Stimulated activated CD4-positive, alpha-beta T cell treated with anti-CD3 and anti-CD28 coated beads, TNF-alpha, amount 100 ng/mL, for 24 hours (primary cell): ENCODE measurements around the gene PKNOX1.
"Not testable (repeated sequence)": the region's sequence is repeated elsewhere in the genome, so short reads cannot be mapped to it uniquely, and the experiment has no call there.

Experiments
- DNase-seq, 3 experiments: peaks; one replicate each; pipeline ENCODE4 v3.0.0-alpha.2; 2020; ENCODE audit warnings: low read depth in 3 of 3

PKNOX1 gene

GRCh38 chr21:42983869-42984268 lies 9.5 kb downstream of the PKNOX1 start:
- no peak for DNase-seq

GRCh38 chr21:42986125-42986783 lies 11.9 kb downstream of the PKNOX1 start:
- no peak for DNase-seq

DNA sequence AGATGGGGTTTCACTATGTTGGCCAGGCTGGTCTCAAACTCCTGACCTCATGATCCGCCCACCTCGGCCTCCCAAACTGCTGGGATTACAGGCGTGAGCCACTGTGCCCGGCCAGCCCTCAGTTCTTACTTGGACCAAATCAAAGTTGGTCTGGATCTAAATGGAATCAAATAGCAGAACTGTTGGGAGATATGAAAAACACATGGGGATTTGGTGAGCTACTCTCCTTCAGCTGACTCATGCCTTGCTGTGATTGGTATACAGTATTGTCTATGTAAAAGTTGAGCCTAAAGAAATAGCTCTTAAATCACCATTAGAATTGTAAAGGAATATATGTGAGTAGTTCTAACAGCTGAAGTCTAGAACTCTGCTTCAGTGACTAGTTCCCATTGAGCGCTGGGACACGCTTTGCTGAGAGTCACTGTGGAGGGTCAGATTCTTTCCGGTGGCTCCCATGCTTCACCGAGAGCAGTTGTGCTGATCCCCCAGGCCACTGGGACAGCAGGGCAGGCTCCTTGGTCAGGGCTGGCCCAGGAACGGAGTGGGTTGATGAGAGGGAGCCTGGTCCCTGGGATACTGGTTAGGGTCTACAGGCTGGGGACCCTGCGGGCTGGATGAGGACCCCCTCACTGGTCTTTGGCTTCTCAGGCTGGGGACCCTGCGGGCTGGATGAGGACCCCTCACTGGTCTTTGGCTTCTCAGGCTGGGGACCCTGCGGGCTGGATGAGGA lies 14.0 kb downstream of the PKNOX1 start:
- DNase-seq = no peak

- not testable (repeated sequence) for DNase-seq
These were observed 15.0 kb downstream of the PKNOX1 start for GRCh38 chr21:42989370-42989769.

- DNase-seq = no peak
These were observed 15.7 kb downstream of the PKNOX1 start for GRCh38 chr21:42989816-42990650.

GRCh38 chr21:42991992-42992740 lies 17.8 kb downstream of the PKNOX1 start:
- DNase-seq = no peak

DNA sequence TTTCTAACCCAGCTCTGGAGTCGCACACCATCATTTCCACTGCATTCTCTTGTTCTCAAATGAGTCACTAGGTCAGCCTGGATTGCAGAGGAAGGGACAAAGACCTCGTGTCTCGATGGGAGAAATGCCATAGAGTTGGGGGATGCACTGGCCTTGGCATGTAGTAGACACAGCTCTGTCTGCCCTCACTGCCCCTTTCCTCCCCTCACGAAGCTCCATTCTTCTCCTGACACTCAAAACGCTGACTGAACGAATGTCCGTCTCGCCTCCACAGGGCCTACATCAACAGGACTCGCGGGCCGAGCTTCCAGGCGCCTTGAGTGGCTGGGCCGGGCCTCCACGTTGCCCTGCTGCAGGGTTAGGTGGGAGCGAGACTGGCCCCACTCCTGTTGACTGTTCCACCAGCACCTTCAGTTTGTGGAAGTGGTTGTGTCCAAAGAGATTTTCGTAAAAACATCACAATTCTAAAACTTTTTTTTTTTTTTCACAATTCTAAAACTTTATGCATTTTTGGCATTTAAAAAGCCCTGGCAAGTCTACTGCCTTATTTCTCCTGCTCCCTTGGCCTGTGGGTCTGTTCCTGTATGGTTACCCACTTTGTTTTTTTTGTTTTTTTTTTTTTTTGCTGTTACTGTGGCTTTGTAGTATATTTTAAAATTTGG lies 18.8 kb downstream of the PKNOX1 start:
- DNase-seq = no peak

GRCh38 chr21:42997053-42997452 lies 22.7 kb downstream of the PKNOX1 start:
- no peak for DNase-seq

GRCh38 chr21:42997983-42998382 lies 23.6 kb downstream of the PKNOX1 start:
- DNase-seq = not testable (repeated sequence)

DNA sequence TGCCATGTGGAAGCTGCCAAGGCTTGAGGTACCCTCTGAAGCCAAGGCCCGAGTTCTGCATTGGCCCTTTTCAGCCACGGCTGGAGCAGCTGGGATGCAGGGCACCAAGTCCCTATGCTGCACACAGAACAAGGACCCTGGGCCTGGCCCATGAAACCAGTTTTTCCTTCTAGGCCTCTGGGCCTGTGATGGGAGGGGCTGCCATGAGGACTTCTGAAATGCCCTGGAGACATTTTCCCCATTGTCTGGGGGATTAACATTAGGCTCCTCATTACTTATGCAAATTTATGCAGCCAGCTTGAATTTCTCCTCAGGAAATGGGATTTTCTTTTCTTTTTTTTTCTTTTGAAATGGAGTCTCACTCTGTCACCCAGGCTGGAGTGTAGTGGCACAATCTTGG lies 24.8 kb downstream of the PKNOX1 start:
- DNase-seq = not testable (repeated sequence)

- not testable (repeated sequence) for DNase-seq
These were observed 25.7 kb downstream of the PKNOX1 start for GRCh38 chr21:43000041-43000440.

GRCh38 chr21:43001316-43001715 lies 27.0 kb downstream of the PKNOX1 start:
- no peak for DNase-seq

- DNase-seq = no peak
These were observed 30.6 kb downstream of the PKNOX1 start for GRCh38 chr21:43004926-43005325.

DNA sequence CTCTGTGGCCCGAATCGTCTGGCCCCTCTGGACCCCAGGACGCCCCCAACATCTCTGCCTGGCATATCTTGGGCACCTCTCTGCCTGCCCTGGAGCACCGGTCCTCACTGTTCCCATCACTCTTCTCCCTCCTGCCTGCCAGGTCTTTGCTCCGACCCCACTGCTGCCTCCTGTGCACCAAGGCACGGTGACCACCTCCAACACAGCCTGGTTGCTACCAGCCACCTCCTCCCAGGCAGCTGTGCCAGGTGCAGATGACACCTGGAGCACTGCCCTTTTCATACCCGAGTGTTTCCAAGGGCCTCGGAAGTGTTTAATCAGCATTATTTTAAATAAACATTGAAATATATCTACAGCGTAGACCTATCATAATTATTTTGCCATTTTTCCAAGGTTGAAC lies 31.3 kb downstream of the PKNOX1 start:
- DNase-seq = no peak

DNA sequence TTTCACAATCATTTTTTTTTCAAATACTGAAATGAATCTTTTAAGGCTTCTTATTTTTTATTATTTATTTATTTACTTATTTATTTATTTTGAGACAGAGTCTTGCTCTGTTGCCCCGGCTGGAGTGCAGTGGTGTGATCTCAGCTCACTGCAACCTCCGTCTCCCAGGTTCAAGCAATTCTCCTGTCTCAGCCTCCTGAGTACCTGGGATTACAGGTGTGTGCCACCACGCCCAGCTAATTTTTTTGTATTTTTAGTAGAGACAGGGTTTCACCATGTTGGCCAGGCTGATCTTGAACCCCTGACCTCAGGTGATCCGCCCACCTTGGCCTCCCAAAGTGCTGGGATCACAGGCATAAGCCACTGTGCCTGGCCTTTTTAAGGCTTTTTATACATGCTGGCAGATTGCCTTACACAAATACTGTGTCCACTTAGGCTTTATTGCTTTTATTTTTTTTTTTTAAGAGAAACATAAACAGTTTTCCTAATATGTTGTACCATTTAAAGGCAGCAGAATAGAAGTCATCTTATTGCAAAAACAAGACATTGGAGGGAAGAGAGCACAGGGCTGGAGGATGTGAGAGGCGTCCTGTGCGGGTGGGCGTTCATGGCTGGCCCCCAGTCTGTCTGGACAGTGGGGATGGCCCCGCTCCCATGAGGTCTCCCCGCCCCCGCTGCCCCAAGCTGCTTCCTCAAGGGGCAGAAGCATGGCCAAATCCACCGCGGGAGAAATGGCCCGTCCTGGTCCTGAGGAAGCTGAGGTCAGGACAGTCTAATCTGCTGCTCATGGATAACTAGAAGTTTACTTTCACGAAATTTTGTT lies 31.9 kb downstream of the PKNOX1 start:
- DNase-seq = not testable (repeated sequence)

DNA sequence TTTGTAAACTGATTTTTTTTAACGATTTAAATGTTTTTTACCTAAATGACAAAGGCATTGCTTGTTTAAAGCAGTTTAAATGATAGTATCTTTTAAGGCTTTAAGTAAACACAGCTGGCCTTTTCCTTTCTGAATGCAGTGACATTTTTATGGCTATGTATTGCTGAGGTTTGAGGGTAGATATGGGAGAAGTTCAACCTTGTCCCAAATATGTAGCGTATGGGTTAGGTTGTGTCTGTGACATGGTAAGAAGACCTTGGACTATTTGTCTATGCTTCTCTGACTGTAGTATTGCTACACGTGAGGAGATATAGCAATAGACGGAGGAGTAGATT lies 32.5 kb downstream of the PKNOX1 start:
- no peak for DNase-seq

GRCh38 chr21:43012596-43012995 lies 38.2 kb downstream of the PKNOX1 start:
- no peak for DNase-seq

GRCh38 chr21:43015906-43016540 lies 41.7 kb downstream of the PKNOX1 start:
- no peak for DNase-seq

- DNase-seq = no peak
These were observed 42.4 kb downstream of the PKNOX1 start for GRCh38 chr21:43016728-43017127.

- DNase-seq = no peak
These were observed 44.2 kb downstream of the PKNOX1 start for GRCh38 chr21:43018519-43018918.
